ENCODE data around the gene BRD3. TPM values are rescaled to one million over a fixed set of nuclear protein-coding genes. Genes with fewer than 3 reads are reported as not detected.

BRD3 gene
- total RNA-seq, 2 experiments from 2014 or later, result 34.2 to 36.6 TPM

DNA sequence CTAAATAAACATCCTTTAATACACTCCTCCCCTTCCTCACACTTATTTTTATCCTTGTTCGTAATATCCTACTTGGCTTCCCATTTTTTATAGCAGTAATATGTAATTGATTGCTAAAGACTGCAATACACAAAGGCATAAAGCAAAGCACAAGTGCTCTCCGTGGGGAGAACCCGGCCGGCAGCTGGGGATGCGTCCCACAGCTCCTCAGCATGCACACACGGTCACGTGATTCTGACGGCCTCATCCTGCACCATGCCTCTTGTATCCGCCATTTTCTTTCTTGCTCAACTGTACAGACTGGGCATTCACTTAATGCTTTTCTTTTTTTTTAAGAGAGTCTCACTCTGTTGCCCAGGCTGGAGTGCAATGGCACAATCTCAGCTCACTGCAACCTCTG is 39.8 kb downstream of the BRD3 start:
- Mint-ChIP-seq H3K4me3 (no peak overlapping the region), H3K9me3 (no peaks in the 10 kb centered on the region), H3K27me3 (ENCODE audit: low read depth) (no peaks in the 10 kb centered on the region), H3K36me3 (ENCODE audit: low read depth) (peaks cover 12% of the 10 kb centered on the region), H3K4me1 (ENCODE audit: low read depth) (peaks cover 11% of the 10 kb centered on the region), H3K27ac (no peak overlapping the region)
- DNase-seq, result no peak
- CTCF ChIA-PET, result no interaction called here
- intact Hi-C loops (cut with micrococcal nuclease), result loop anchor here (5.0 kb wide), 1 partner anchor 109 kb away; the partner anchor contains the start of gene WDR5

- intact Hi-C loops (cut with micrococcal nuclease), result loop anchor here (5.0 kb wide), 1 partner anchor 110 kb away; the partner anchor contains the start of gene WDR5
- Mint-ChIP-seq H3K9me3 (no peaks in the 10 kb centered on the region), H3K27ac (no peak overlapping the region), H3K4me3 (no peak overlapping the region), H3K27me3 (ENCODE audit: low read depth) (no peaks in the 10 kb centered on the region), H3K36me3 (ENCODE audit: low read depth) (peaks cover 8% of the 10 kb centered on the region), H3K4me1 (ENCODE audit: low read depth) (peaks cover 11% of the 10 kb centered on the region)
- DNase-seq, result no peak
- CTCF ChIA-PET, result no interaction called here
These were observed 40.3 kb downstream of the BRD3 start for GRCh38 chr9:134027561-134027960.

DNA sequence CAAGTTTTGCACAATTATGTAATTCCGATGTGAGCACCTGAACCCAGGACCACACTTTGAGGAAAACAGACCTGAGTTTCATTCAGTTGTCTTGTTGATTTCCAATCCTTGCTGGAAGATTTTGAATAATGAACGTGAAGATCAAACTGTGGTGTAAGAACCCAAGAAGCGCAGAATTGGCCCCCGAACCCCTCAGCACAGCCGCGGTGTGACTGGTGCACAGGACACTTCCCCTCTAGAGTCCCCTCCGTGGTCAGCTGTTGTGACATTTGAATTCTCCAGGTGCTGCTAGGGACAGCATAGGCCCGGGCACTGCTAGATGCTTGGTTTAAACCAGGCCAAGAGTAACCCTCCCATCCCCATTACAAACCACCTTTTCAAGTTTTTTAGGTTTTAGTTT is 40.8 kb downstream of the BRD3 start:
- H3K9me3 Mint-ChIP-seq, result no peaks in the 10 kb centered on the region
- H3K27ac Mint-ChIP-seq, result no peak overlapping the region
- CTCF ChIA-PET, result interaction anchor here (3.0 kb wide), 1 partner anchor 33 kb away, joined by 17 read pairs; no protein-coding TSS in a partner anchor
- H3K36me3 Mint-ChIP-seq (ENCODE audit: low read depth), result peaks cover 8% of the 10 kb centered on the region
- intact Hi-C loops (cut with micrococcal nuclease), result loop anchor here (5.0 kb wide), 1 partner anchor 110 kb away; the partner anchor contains the start of gene WDR5
- H3K4me1 Mint-ChIP-seq (ENCODE audit: low read depth), result peaks cover 11% of the 10 kb centered on the region
- DNase-seq, result no peak
- H3K4me3 Mint-ChIP-seq, result peak overlapping the region; percentile 77
- no peaks in the 10 kb centered on the region for H3K27me3 Mint-ChIP-seq (ENCODE audit: low read depth)

GRCh38 chr9:134026581-134026980 is 41.2 kb downstream of the BRD3 start:
- H3K27me3 Mint-ChIP-seq (ENCODE audit: low read depth), result no peaks in the 10 kb centered on the region
- no peak overlapping the region for H3K27ac Mint-ChIP-seq
- H3K4me3 Mint-ChIP-seq, result peak overlapping the region; percentile 77
- DNase-seq, result no peak
- H3K9me3 Mint-ChIP-seq, result no peaks in the 10 kb centered on the region
- CTCF ChIA-PET, result interaction anchor here (3.0 kb wide), 1 partner anchor 32 kb away, joined by 17 read pairs; no protein-coding TSS in a partner anchor
- peaks cover 11% of the 10 kb centered on the region for H3K4me1 Mint-ChIP-seq (ENCODE audit: low read depth)
- intact Hi-C loops (cut with micrococcal nuclease), result loop anchor here (5.0 kb wide), 1 partner anchor 111 kb away; the partner anchor contains the start of gene WDR5
- peaks cover 8% of the 10 kb centered on the region for H3K36me3 Mint-ChIP-seq (ENCODE audit: low read depth)

DNA sequence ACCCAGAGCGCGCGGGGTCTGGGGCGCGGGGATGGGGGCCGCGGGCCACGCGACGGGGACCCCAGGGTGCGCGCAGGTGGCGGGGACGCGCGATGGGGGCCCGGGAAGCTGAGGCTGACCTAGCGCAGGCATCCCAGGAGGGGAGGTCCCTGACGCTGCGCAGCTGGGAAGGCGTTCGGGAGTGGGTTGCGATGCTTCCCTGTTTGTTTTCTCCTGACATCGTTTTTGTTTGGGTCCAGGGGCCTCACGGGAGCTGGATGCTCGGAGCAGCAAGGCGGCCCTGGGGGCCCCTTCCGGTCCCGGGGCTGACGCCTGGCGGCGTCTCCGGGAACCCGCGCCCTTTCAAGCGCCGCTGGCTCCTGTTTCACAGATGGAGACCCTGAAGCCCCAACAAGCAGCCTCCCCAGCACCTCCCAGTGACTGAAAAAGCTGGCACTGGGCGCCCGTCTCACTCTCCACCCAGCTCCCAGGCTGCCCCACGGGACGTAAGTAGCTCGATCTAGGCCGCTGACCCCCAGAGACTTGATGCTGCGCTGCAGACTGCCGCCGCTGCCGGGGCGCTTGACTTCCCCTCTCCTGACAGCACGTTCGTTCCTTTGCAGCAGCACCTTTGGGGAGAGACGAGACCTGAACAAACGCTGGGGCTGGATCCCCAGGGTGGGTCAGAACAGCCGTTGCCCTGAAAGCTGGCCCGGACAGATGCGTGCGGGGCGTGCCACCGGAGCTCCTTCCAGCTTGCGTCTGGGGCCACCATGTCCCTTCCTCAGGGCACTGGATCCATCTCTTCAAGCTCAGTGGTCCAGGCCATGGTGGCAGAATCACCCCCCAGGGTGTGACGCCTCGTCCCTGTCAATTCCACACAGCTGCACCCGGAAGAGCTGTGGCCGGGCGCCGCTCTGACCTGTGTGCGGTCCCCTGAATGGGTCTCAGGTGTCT is 42.0 kb downstream of the BRD3 start:
- no peak overlapping the region for H3K27ac Mint-ChIP-seq
- no peaks in the 10 kb centered on the region for H3K9me3 Mint-ChIP-seq
- H3K36me3 Mint-ChIP-seq (ENCODE audit: low read depth), result peaks cover 7% of the 10 kb centered on the region
- intact Hi-C loops (cut with micrococcal nuclease), result loop anchor here (1.0 to 5.0 kb wide), 4 partner anchors 31 to 138 kb away; partner anchors contain the start of genes BRD3, RNU6ATAC and WDR5
- H3K4me1 Mint-ChIP-seq (ENCODE audit: low read depth), result peaks cover 11% of the 10 kb centered on the region
- peak overlapping the region; percentile 77 for H3K4me3 Mint-ChIP-seq
- CTCF ChIA-PET, result interaction anchor here (0.7 to 3.0 kb wide), 2 partner anchors 32 to 136 kb away, joined by 3 to 17 read pairs; no protein-coding TSS in a partner anchor
- no peaks in the 10 kb centered on the region for H3K27me3 Mint-ChIP-seq (ENCODE audit: low read depth)
- DNase-seq, result peak; percentile 59

- Mint-ChIP-seq H3K27ac (no peak within 1 kb of the TSS), H3K27me3 (ENCODE audit: low read depth) (no peaks in the 10 kb centered on the region), H3K4me1 (ENCODE audit: low read depth) (peaks cover 11% of the 10 kb centered on the region)
These were observed 42.8 kb downstream of the BRD3 start, which contains the start of gene BRD3OS for GRCh38 chr9:134024828-134025605. Gene BRD3OS, plus strand, starts transcription at chr9:134025481. Its CDS starts 1,267 bp downstream, at chr9:134026748.

DNA sequence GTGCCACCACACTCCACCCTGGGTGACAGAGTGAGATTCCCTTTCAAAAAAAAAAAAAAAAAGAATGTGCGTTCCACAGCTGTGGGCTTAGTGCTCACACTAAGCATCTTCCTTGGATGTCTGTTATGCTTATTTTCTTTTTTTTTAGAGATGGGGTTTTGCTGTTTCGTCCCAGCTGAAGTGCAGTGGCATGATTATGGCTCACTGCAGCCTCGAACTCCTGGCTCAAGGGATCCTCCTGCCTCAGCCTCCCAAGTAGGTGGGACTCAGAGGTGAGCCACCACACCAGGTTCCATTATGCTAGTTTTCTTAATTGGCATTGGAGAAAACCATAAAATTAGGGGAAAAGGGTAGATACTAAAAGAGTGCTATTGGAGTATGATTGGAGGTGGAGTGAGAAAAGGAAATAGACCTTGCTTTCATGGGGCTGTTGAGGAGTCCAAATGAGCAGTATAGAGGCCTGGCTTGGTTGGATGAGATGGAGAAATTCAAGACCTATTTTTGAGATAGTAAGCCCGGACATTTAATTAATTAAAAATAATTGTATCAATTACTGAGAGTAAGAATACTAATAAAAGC is 43.5 kb downstream of the BRD3 start:
- intact Hi-C loops (cut with micrococcal nuclease), result loop anchor here (2.0 kb wide), 1 partner anchor 30 kb away; no protein-coding TSS in a partner anchor
- Mint-ChIP-seq H3K27ac (no peak overlapping the region), H3K4me1 (ENCODE audit: low read depth) (peaks cover 11% of the 10 kb centered on the region), H3K36me3 (ENCODE audit: low read depth) (peaks cover 6% of the 10 kb centered on the region), H3K4me3 (no peak overlapping the region), H3K9me3 (no peaks in the 10 kb centered on the region), H3K27me3 (ENCODE audit: low read depth) (no peaks in the 10 kb centered on the region)
- no peak for DNase-seq
- CTCF ChIA-PET, result interaction anchor here (1.7 to 3.0 kb wide), 2 partner anchors 30 kb away, joined by 7 to 17 read pairs; no protein-coding TSS in a partner anchor

More at GRCh38 chr9:134024828-134025605, 42.8 kb downstream of the BRD3 start, which contains the start of gene BRD3OS:
- H3K36me3 Mint-ChIP-seq (ENCODE audit: low read depth), result peaks cover 6% of the 10 kb centered on the region
- H3K9me3 Mint-ChIP-seq, result no peaks in the 10 kb centered on the region
- CTCF ChIA-PET, result interaction anchor here (3.0 kb wide), 1 partner anchor 31 kb away, joined by 17 read pairs; no protein-coding TSS in a partner anchor
- intact Hi-C loops (cut with micrococcal nuclease), result loop anchor here (1.0 to 5.0 kb wide), 4 partner anchors 30 to 139 kb away; partner anchors contain the start of genes BRD3, RNU6ATAC and WDR5
- peak; percentile 93 for DNase-seq
- H3K4me3 Mint-ChIP-seq, result peak within 1 kb of the TSS; percentile 77

DNA sequence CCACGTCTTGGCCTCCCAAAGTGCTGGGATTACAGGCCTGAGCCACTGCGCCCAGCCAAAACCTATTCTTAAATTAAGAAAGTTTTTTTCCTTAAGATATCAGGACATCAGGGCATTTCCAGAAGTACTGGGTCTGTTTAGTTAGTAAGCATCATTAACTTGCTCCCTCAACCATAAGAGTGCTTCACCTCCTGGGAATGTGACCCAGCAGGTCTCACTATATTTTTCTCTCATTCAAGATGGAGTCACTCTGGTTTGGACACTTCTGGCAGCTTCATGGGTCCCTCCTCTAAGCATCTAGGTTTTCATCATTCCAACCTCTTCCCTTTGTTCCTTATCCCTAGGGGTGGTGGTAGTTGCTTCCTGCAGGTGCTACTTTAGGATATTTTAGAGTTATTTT is 52.9 kb downstream of the BRD3 start:
- no peaks in the 10 kb centered on the region for H3K27me3 Mint-ChIP-seq (ENCODE audit: low read depth)
- no peak overlapping the region for H3K27ac Mint-ChIP-seq
- no peaks in the 10 kb centered on the region for H3K36me3 Mint-ChIP-seq (ENCODE audit: low read depth)
- H3K4me3 Mint-ChIP-seq, result no peak overlapping the region
- DNase-seq, result no peak
- CTCF ChIA-PET, result interaction anchor here (1.4 kb wide), 1 partner anchor 20 kb away, joined by 3 read pairs; no protein-coding TSS in a partner anchor
- H3K4me1 Mint-ChIP-seq (ENCODE audit: low read depth), result no peaks in the 10 kb centered on the region
- H3K9me3 Mint-ChIP-seq, result peaks cover 6% of the 10 kb centered on the region
- intact Hi-C loops (cut with micrococcal nuclease), result no loop called here

GRCh38 chr9:134011401-134011800 is 56.4 kb downstream of the BRD3 start:
- H3K27ac Mint-ChIP-seq, result no peak overlapping the region

GRCh38 chr9:134010310-134011173 is 57.3 kb downstream of the BRD3 start:
- peaks cover 5% of the 10 kb centered on the region for H3K27me3 Mint-ChIP-seq (ENCODE audit: low read depth)
- no peaks in the 10 kb centered on the region for H3K4me1 Mint-ChIP-seq (ENCODE audit: low read depth)
- peaks cover 6% of the 10 kb centered on the region for H3K9me3 Mint-ChIP-seq
- CTCF ChIA-PET, result interaction anchor here (0.9 kb wide), 1 partner anchor 16 kb away, joined by 3 read pairs; no protein-coding TSS in a partner anchor
- intact Hi-C loops (cut with micrococcal nuclease), result no loop called here
- H3K27ac Mint-ChIP-seq, result no peak overlapping the region
- H3K36me3 Mint-ChIP-seq (ENCODE audit: low read depth), result no peaks in the 10 kb centered on the region
- H3K4me3 Mint-ChIP-seq, result no peak overlapping the region
- no peak for DNase-seq

More at GRCh38 chr9:134011401-134011800, 56.4 kb downstream of the BRD3 start:
- CTCF ChIA-PET, result no interaction called here
- no peak for DNase-seq
- no peaks in the 10 kb centered on the region for H3K4me1 Mint-ChIP-seq (ENCODE audit: low read depth)
- H3K4me3 Mint-ChIP-seq, result no peak overlapping the region
- intact Hi-C loops (cut with micrococcal nuclease), result no loop called here
- peaks cover 5% of the 10 kb centered on the region for H3K27me3 Mint-ChIP-seq (ENCODE audit: low read depth)
- H3K36me3 Mint-ChIP-seq (ENCODE audit: low read depth), result no peaks in the 10 kb centered on the region
- peaks cover 6% of the 10 kb centered on the region for H3K9me3 Mint-ChIP-seq

DNA sequence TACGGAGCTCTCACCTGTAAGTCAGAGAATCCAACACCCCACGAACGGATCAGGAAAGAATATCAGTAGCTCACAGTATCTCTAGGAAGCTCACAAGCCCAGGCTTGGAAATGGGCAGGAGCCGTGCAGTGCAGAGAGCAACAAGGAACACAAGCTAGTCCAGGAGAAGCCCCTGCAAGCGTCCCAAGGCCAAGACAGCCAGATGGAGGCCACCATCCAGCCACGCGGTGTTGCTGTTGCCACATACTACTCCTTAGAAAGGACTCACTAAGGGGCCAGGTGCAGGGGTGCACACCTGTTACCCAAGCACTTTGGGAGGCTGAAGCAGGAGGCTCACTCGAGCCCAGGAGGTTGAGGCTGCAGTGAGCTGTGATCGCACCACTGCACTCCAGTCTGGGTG is 60.3 kb downstream of the BRD3 start:
- CTCF ChIA-PET, result no interaction called here
- H3K36me3 Mint-ChIP-seq (ENCODE audit: low read depth), result no peaks in the 10 kb centered on the region
- no peak overlapping the region for H3K27ac Mint-ChIP-seq
- intact Hi-C loops (cut with micrococcal nuclease), result no loop called here
- no peak for DNase-seq
- peaks cover 3% of the 10 kb centered on the region for H3K9me3 Mint-ChIP-seq
- no peaks in the 10 kb centered on the region for H3K4me1 Mint-ChIP-seq (ENCODE audit: low read depth)
- peaks cover 5% of the 10 kb centered on the region for H3K27me3 Mint-ChIP-seq (ENCODE audit: low read depth)
- no peak overlapping the region for H3K4me3 Mint-ChIP-seq
